ENCODE results near the gene OPN1MW3. TPM values are rescaled to one million over a fixed set of nuclear protein-coding genes. Genes with fewer than 3 reads are reported as not detected.

Gene OPN1MW3
- total and polyA plus RNA-seq, 5 donors from 2014 or later = not detected

Other genes with a start within 250 kb of the OPN1MW3 start
- 64.7 TPM for gene IRAK1, start 237.7 kb upstream of the OPN1MW3 start, total RNA-seq
- 10 to 100 TPM; 23.7 to 29.5 (median 26.0) TPM for gene IRAK1, start 237.7 kb upstream of the OPN1MW3 start, polyA plus RNA-seq
- gene MECP2, start 159.9 kb upstream of the OPN1MW3 start, total RNA-seq = 180 TPM
- 10 to 100 TPM; 13.3 to 20.5 (median 15.2) TPM for gene MECP2, start 159.9 kb upstream of the OPN1MW3 start, polyA plus RNA-seq
- not detected for gene OPN1LW, start 113.3 kb upstream of the OPN1MW3 start, total RNA-seq
- not detected for gene OPN1LW, start 113.3 kb upstream of the OPN1MW3 start, polyA plus RNA-seq
- gene OPN1MW, start 75.0 kb upstream of the OPN1MW3 start, total RNA-seq = not detected
- not detected for gene OPN1MW, start 75.0 kb upstream of the OPN1MW3 start, polyA plus RNA-seq
- not detected for gene OPN1MW2, start 37.8 kb upstream of the OPN1MW3 start, total RNA-seq
- not detected for gene OPN1MW2, start 37.8 kb upstream of the OPN1MW3 start, polyA plus RNA-seq
- gene TEX28, start 37.5 kb downstream of the OPN1MW3 start, total RNA-seq = not detected
- gene TEX28, start 37.5 kb downstream of the OPN1MW3 start, polyA plus RNA-seq = not detected
- gene TKTL1, start 38.2 kb downstream of the OPN1MW3 start, total RNA-seq = 8.1 TPM
- 10 to 100 TPM; 21.0 to 34.3 (median 25.4) TPM for gene TKTL1, start 38.2 kb downstream of the OPN1MW3 start, polyA plus RNA-seq
- gene FLNA, start 117.1 kb downstream of the OPN1MW3 start, total RNA-seq = 1,918 TPM
- gene FLNA, start 117.1 kb downstream of the OPN1MW3 start, polyA plus RNA-seq = 100 to 1,000 TPM; 219 to 283 (median 250) TPM
- gene EMD, start 121.7 kb downstream of the OPN1MW3 start, total RNA-seq = 133 TPM
- gene EMD, start 121.7 kb downstream of the OPN1MW3 start, polyA plus RNA-seq = 10 to 100 TPM; 31.8 to 44.0 (median 34.6) TPM
- gene RPL10, start 140.8 kb downstream of the OPN1MW3 start, total RNA-seq = 4,192 TPM
- gene RPL10, start 140.8 kb downstream of the OPN1MW3 start, polyA plus RNA-seq = 1,000 to 10,000 TPM; 3,877 to 6,073 (median 4,905) TPM
- gene DNASE1L1, start 151.7 kb downstream of the OPN1MW3 start, total RNA-seq = 29.7 TPM
- 10 to 100 TPM; 12.2 to 23.1 (median 19.1) TPM for gene DNASE1L1, start 151.7 kb downstream of the OPN1MW3 start, polyA plus RNA-seq
- 84.2 TPM for gene TAFAZZIN, start 154.0 kb downstream of the OPN1MW3 start, total RNA-seq
- 10 to 100 TPM; 28.4 to 37.7 (median 34.3) TPM for gene TAFAZZIN, start 154.0 kb downstream of the OPN1MW3 start, polyA plus RNA-seq
- 44.9 TPM for gene ATP6AP1, start 171.1 kb downstream of the OPN1MW3 start, total RNA-seq
- gene ATP6AP1, start 171.1 kb downstream of the OPN1MW3 start, polyA plus RNA-seq = 100 to 1,000 TPM; 100 to 125 (median 112) TPM
- 169 TPM for gene GDI1, start 179.6 kb downstream of the OPN1MW3 start, total RNA-seq
- gene GDI1, start 179.6 kb downstream of the OPN1MW3 start, polyA plus RNA-seq = 10 to 100 TPM; 33.7 to 46.3 (median 41.9) TPM
- 55.1 TPM for gene FAM50A, start 186.6 kb downstream of the OPN1MW3 start, total RNA-seq
- 10 to 100 TPM; 33.7 to 52.5 (median 38.6) TPM for gene FAM50A, start 186.6 kb downstream of the OPN1MW3 start, polyA plus RNA-seq
- 64.6 TPM for gene PLXNA3, start 200.7 kb downstream of the OPN1MW3 start, total RNA-seq
- 1 to 10 TPM in 1 of 4 donors, under 1 TPM in 3; 0.32 to 1.8 (median 0.34) TPM for gene PLXNA3, start 200.7 kb downstream of the OPN1MW3 start, polyA plus RNA-seq
- 8.9 TPM for gene LAGE3, start 221.7 kb downstream of the OPN1MW3 start, total RNA-seq
- gene LAGE3, start 221.7 kb downstream of the OPN1MW3 start, polyA plus RNA-seq = 10 to 100 TPM; 39.5 to 47.9 (median 43.3) TPM
- gene UBL4A, start 229.0 kb downstream of the OPN1MW3 start, total RNA-seq = 12.5 TPM
- 10 to 100 TPM; 51.8 to 59.5 (median 55.0) TPM for gene UBL4A, start 229.0 kb downstream of the OPN1MW3 start, polyA plus RNA-seq
- 18.4 TPM for gene SLC10A3, start 233.0 kb downstream of the OPN1MW3 start, total RNA-seq
- 10 to 100 TPM; 32.8 to 40.2 (median 36.7) TPM for gene SLC10A3, start 233.0 kb downstream of the OPN1MW3 start, polyA plus RNA-seq

Measured in CD4-positive, CD25-positive, alpha-beta regulatory T cell (primary cell).